Psoas muscle (tissue), 8 donors: ENCODE results near the gene ABHD8. TPM values are rescaled to one million over a fixed set of nuclear protein-coding genes. Genes with fewer than 3 reads are reported as not detected.

Experiments used
- ATAC-seq, 4 donors: fragments of 200-7000 bp; cut with Tn5 transposase; one replicate each; pipeline ENCODE4 v1.9.1; 2020; ENCODE audit warnings: moderate library complexity in 3 of 4, mild to moderate bottlenecking in 2 of 4
- DNase-seq, 2 donors: peaks; one replicate each; pipeline ENCODE4 v3.0.0-alpha.2; 2020
- H3K27ac ChIP-seq: fragments of 200-600 bp; one replicate; pipeline ENCODE4 v1.8.0; 2022
- H3K27me3 ChIP-seq, 3 donors: fragments of 200-600 bp in 1 of 3; one replicate each; pipeline versions ENCODE4 v1.6.1 to v1.8.0; 2013 to 2022; ENCODE audit warnings: low read length in 2 of 3, mild to moderate bottlenecking in 2 of 3, moderate library complexity in 1 of 3; ENCODE audit not compliant: insufficient read depth in 3 of 3
- H3K36me3 ChIP-seq, 2 donors: fragments of 200-600 bp in 1 of 2; one replicate each; pipeline versions ENCODE4 v1.6.1 to v1.8.0; 2013 to 2022; ENCODE audit warnings: low read depth in 1 of 2, mild to moderate bottlenecking in 1 of 2, moderate library complexity in 1 of 2; ENCODE audit not compliant: insufficient read depth in 1 of 2
- H3K4me1 ChIP-seq: fragments of 200-600 bp; one replicate; pipeline ENCODE4 v1.8.0; 2022
- H3K4me3 ChIP-seq: fragments of 200-600 bp; one replicate; pipeline ENCODE4 v1.8.0; 2022; ENCODE audit warnings: mild to moderate bottlenecking
- H3K9me3 ChIP-seq: fragments of 200-600 bp; one replicate; pipeline ENCODE4 v1.8.0; 2022
- CTCF ChIP-seq: fragments of 200-600 bp; IDR thresholded peaks from one replicate; pipeline ENCODE4 v1.8.0; 2022; ENCODE audit warnings: antibody characterized with exemption
- WGBS, 3 donors: extraction: QIAGEN DNeasy Blood & Tissue Kit; methylation state at CpG; one replicate each; pipeline versions ENCODE4 v1.1.6 to v1.1.7; 2013; 5-methylcytosine and 5-hydroxymethylcytosine counted together
- intact Hi-C, 2 donors: fragments of 100-400 bp; cut with DNase I; formaldehyde crosslinking; loops; one replicate each; pipeline versions ENCODE4 v1.11.0 to v1.14.2; 2022
- polyA plus RNA-seq, 3 donors: library from polyadenylated mRNA; stranded (reverse); fragments of 200-250 nt; gene quantifications; one replicate each; pipeline ENCODE4 v1.2.3, GENCODE V29; 2013
- total RNA-seq, 4 donors: library from RNA; stranded (reverse); fragmentation: NEBNext Ultra II Directional in 2 of 4; extraction: Animal tissue kit (Norgen Biotek cat#: 25700) in 2 of 4; gene quantifications; one replicate each; pipeline versions ENCODE4 v1.2.1 to v1.2.4, GENCODE V29; 2021 to 2023
- donor health status: healthy with polysubstance abuse.
- donor health status: DM: no; HTN: no; CAD: no; lungs with moderate emphysema.
- donor health status: Bipolar disorder and iron deficiency.
- donor health status: healthy.
- donor health status: DM: yes; HTN: yes; CAD: no.
- donor health status: DM: no; HTN: no; CAD: no.
- donor health status: DM: no; HTN: no; CAD: no.
- donor health status: DM: yes; HTN: yes; CAD: no.

Gene ABHD8
- total and polyA plus RNA-seq, 7 donors = 6.1 to 26.8 (median 12.3) TPM

GRCh38 chr19:17263712-17264640 is 39.2 kb downstream of the ABHD8 start:
- 68 to 75% (median 69%) methylated on average over 23 of the region's 23 CpGs for WGBS, 3 donors
- peak overlapping the region; percentile 32 for H3K27ac ChIP-seq
- peak overlapping the region; percentile 52 for H3K4me3 ChIP-seq
- intact Hi-C loops = no loop called here
- no peak for ATAC-seq
- H3K27me3 ChIP-seq = no peaks in the 10 kb centered on the region
- TF ChIP-seq CTCF = no peak
- peaks cover 0 to 4% of the 10 kb centered on the region in 2 donors for H3K36me3 ChIP-seq
- no peaks in the 10 kb centered on the region for H3K9me3 ChIP-seq
- H3K4me1 ChIP-seq = peaks cover 7% of the 10 kb centered on the region
- DNase-seq = no peak

- H3K27ac ChIP-seq = no peak overlapping the region
- no peaks in the 10 kb centered on the region for H3K9me3 ChIP-seq
- 45 to 48% (median 46%) methylated on average over 16 of the region's 16 CpGs for WGBS, 3 donors
- H3K36me3 ChIP-seq = no peaks in the 10 kb centered on the region
- no peaks in the 10 kb centered on the region for H3K27me3 ChIP-seq
- no peaks in the 10 kb centered on the region for H3K4me1 ChIP-seq
- ATAC-seq = no peak
- no peak for DNase-seq
- no peak for TF ChIP-seq CTCF
- H3K4me3 ChIP-seq = peak overlapping the region; percentile 52
- intact Hi-C loops = no loop called here
These were observed 40.7 kb downstream of the ABHD8 start for GRCh38 chr19:17262557-17262956.

GRCh38 chr19:17260842-17261325 is 42.3 kb downstream of the ABHD8 start:
- TF ChIP-seq CTCF = peak; percentile 93
- WGBS, 3 donors = 17% methylated on average over 15 of the region's 15 CpGs
- H3K9me3 ChIP-seq = no peaks in the 10 kb centered on the region
- H3K36me3 ChIP-seq = no peaks in the 10 kb centered on the region
- H3K4me1 ChIP-seq = no peaks in the 10 kb centered on the region
- DNase-seq (peak; percentile 83 to 91), ATAC-seq (peak; percentile 90 to 98 (median 94))
- H3K4me3 ChIP-seq = no peak overlapping the region
- H3K27ac ChIP-seq = no peak overlapping the region
- H3K27me3 ChIP-seq = no peaks in the 10 kb centered on the region
- intact Hi-C loops = no loop called here

GRCh38 chr19:17259934-17260333 is 43.3 kb downstream of the ABHD8 start:
- ATAC-seq (no peak), DNase-seq (no peak)
- intact Hi-C loops = no loop called here
- Histone ChIP-seq H3K4me3 (no peak overlapping the region), H3K27ac (no peak overlapping the region), H3K36me3 (no peaks in the 10 kb centered on the region), H3K4me1 (no peaks in the 10 kb centered on the region), H3K27me3 (no peaks in the 10 kb centered on the region), H3K9me3 (no peaks in the 10 kb centered on the region)
- no peak for TF ChIP-seq CTCF
- 59 to 69% (median 67%) methylated on average over 1 of the region's 1 CpG for WGBS, 3 donors
